HCEC 1CT (cell line): Measurements from ENCODE around the gene PRIM1.
A peak's percentile ranks its signal among the peaks of the same experiment; 100 is the strongest.
"Not testable (repeated sequence)": the region's sequence is repeated elsewhere in the genome, so short reads cannot be mapped to it uniquely, and the experiment has no call there.

Experiments used
- DNase-seq: peaks from one replicate; pipeline ENCODE4 v3.0.0-alpha.2; 2017

PRIM1 gene

GRCh38 chr12:56716458-56716857, 35.7 kb downstream of the PRIM1 start:
- DNase-seq: no peak

GRCh38 chr12:56715798-56716197, 36.3 kb downstream of the PRIM1 start:
- DNase-seq: no peak

- no peak for DNase-seq
These were observed 37.6 kb downstream of the PRIM1 start for GRCh38 chr12:56714431-56714929.

GRCh38 chr12:56713345-56713744, 38.8 kb downstream of the PRIM1 start:
- DNase-seq: no peak

- no peak for DNase-seq
These were observed 42.3 kb downstream of the PRIM1 start for GRCh38 chr12:56709759-56710376.

GRCh38 chr12:56704522-56704921, 47.6 kb downstream of the PRIM1 start:
- DNase-seq: not testable (repeated sequence)

- DNase-seq: no peak
These were observed 53.0 kb downstream of the PRIM1 start for GRCh38 chr12:56699020-56699661.

GRCh38 chr12:56695327-56696101, 56.6 kb downstream of the PRIM1 start:
- DNase-seq: peak; percentile 37

- no peak for DNase-seq
These were observed 58.0 kb downstream of the PRIM1 start for GRCh38 chr12:56694161-56694560.

GRCh38 chr12:56688846-56689109, 63.3 kb downstream of the PRIM1 start:
- DNase-seq: no peak

GRCh38 chr12:56688129-56688845, 63.8 kb downstream of the PRIM1 start, which contains the start of gene PTGES3:
PTGES3 (minus strand) TSS chr12:56688284; CDS start chr12:56687999, 285 bp downstream.
- peak; percentile 97 for DNase-seq

- peak; percentile 22 for DNase-seq
These were observed 64.6 kb downstream of the PRIM1 start for GRCh38 chr12:56687223-56688128.

GRCh38 chr12:56684745-56685359, 67.3 kb downstream of the PRIM1 start:
- no peak for DNase-seq

GRCh38 chr12:56682323-56682722, 69.8 kb downstream of the PRIM1 start:
- DNase-seq: no peak
